Measurements from ENCODE around the gene PAX4.

GRCh38 chr7:127609297-127609696 is 8.6 kb downstream of the PAX4 start:
- TF ChIP-seq CTCF (IDR thresholded peaks at IDR 0.05), result no peak
- TF ChIP-seq POLR2A (IDR thresholded peaks at IDR 0.05), result no peak

Measured in tibial nerve (tissue), 3 donors.